Dedifferentiated amniotic fluid mesenchymal stem cell (primary cell): Measurements from ENCODE around the gene C1QTNF12.
"Not testable (repeated sequence)": the region's sequence is repeated elsewhere in the genome, so short reads cannot be mapped to it uniquely, and the experiment has no call there.

Source experiments
- DNase-seq: peaks from one replicate; pipeline ENCODE4 v3.0.0-alpha.2; 2016; ENCODE audit errors: extremely low spot score

The C1QTNF12 gene

GRCh38 chr1:1259540-1259939, 13.0 kb upstream of the C1QTNF12 start:
- DNase-seq = no peak

- no peak for DNase-seq
These were observed 12.6 kb upstream of the C1QTNF12 start for GRCh38 chr1:1259119-1259488.

- no peak for DNase-seq
These were observed 10.7 kb upstream of the C1QTNF12 start for GRCh38 chr1:1256956-1257871.

- DNase-seq = no peak
These were observed 9.1 kb upstream of the C1QTNF12 start for GRCh38 chr1:1255611-1256010.

- DNase-seq = no peak
These were observed 8.6 kb upstream of the C1QTNF12 start for GRCh38 chr1:1255078-1255477.

GRCh38 chr1:1254667-1254998, 8.1 kb upstream of the C1QTNF12 start:
- DNase-seq = no peak

- no peak for DNase-seq
These were observed 7.6 kb upstream of the C1QTNF12 start for GRCh38 chr1:1253972-1254666.

GRCh38 chr1:1253314-1253713, 6.8 kb upstream of the C1QTNF12 start:
- no peak for DNase-seq

- DNase-seq = no peak
These were observed 4.3 kb upstream of the C1QTNF12 start for GRCh38 chr1:1250786-1251284.

- DNase-seq = not testable (repeated sequence)
These were observed 1.7 kb upstream of the C1QTNF12 start for GRCh38 chr1:1248009-1248913.

- DNase-seq = no peak
These were observed 905 bp upstream of the C1QTNF12 start for GRCh38 chr1:1247341-1247913.

- no peak for DNase-seq
These were observed 525 bp downstream of the C1QTNF12 start for GRCh38 chr1:1245817-1246576.

- no peak for DNase-seq
These were observed 1.2 kb downstream of the C1QTNF12 start for GRCh38 chr1:1245178-1245816.

- DNase-seq = no peak
These were observed 2.2 kb downstream of the C1QTNF12 start for GRCh38 chr1:1244192-1244811.

GRCh38 chr1:1243807-1244191, 2.7 kb downstream of the C1QTNF12 start:
- DNase-seq = no peak

- no peak for DNase-seq
These were observed 3.3 kb downstream of the C1QTNF12 start for GRCh38 chr1:1243266-1243660.

GRCh38 chr1:1242461-1243265, 3.9 kb downstream of the C1QTNF12 start:
- no peak for DNase-seq

GRCh38 chr1:1241588-1242219, 4.8 kb downstream of the C1QTNF12 start:
- no peak for DNase-seq
